ENCODE data around the gene BICRAL.

BICRAL gene

DNA sequence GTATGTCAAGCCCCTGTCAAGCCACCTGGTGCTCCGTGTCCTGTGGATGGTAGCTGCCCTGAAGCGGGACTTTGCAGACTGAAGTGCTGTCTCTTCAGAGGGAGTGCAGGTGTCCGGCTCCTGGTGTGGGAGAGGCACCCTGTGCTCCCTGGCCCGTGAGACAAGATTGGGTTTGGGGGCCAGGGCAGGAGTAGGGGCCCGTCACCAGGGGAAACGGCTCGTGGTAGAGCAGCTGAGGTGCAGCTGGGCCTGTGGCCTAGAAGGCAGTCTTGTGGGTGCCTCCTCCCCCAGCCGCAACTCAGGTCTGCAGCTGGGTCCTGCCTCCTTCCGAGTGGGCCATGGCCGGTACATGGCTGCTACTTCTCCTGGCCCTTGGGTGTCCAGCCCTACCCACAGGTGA, 133.9 kb downstream of the BICRAL start, which contains the start of gene PTCRA:
Gene PTCRA, plus strand, starts transcription at position 322 of the 400 bp plus-strand sequence. Its CDS starts 17 bp downstream, at position 339.
- Histone ChIP-seq H3K4me3 (ENCODE audit: extremely low read depth, insufficient read depth, low read length, poor library complexity, severe bottlenecking) (no peak within 1 kb of the TSS), H3K4me1 (ENCODE audit: control insufficient read depth, insufficient read depth, low read length, poor library complexity, severe bottlenecking) (no peaks in the 10 kb centered on the region), H3K36me3 (ENCODE audit: control insufficient read depth, insufficient read depth, low read length) (no peaks in the 10 kb centered on the region), H3K27ac (ENCODE audit: low read depth, low read length, severe bottlenecking) (no peak within 1 kb of the TSS), H3K9me3 (ENCODE audit: control insufficient read depth, low read length) (no peaks in the 10 kb centered on the region)
- WGBS, 2 experiments (ENCODE audit: insufficient coverage in 2 of 2): 95 to 97% methylated on average over 8 to 9 of the region's 10 CpGs

GRCh38 chr6:42916288-42916687, 134.4 kb downstream of the BICRAL start:
- 100% methylated on average over 1 of the region's 1 CpG for WGBS, 2 experiments (ENCODE audit: insufficient coverage in 2 of 2)
- no peaks in the 10 kb centered on the region for H3K4me1 ChIP-seq (ENCODE audit: control insufficient read depth, insufficient read depth, low read length, poor library complexity, severe bottlenecking)
- no peak overlapping the region for H3K4me3 ChIP-seq (ENCODE audit: extremely low read depth, insufficient read depth, low read length, poor library complexity, severe bottlenecking)
- H3K36me3 ChIP-seq (ENCODE audit: control insufficient read depth, insufficient read depth, low read length): no peaks in the 10 kb centered on the region
- H3K9me3 ChIP-seq (ENCODE audit: control insufficient read depth, low read length): no peaks in the 10 kb centered on the region
- H3K27ac ChIP-seq (ENCODE audit: low read depth, low read length, severe bottlenecking): no peak overlapping the region
